CD4-positive, CD25-positive, alpha-beta regulatory T cell (primary cell): ENCODE data around the gene CDH13. TPM values are rescaled to one million over a fixed set of nuclear protein-coding genes. Genes with fewer than 3 reads are reported as not detected.

Source experiments
- ATAC-seq, 2 donors: fragments of 150-1000 bp; cut with Tn5 transposase; one replicate each; pipeline ENCODE4 v1.10.0; 2021; ENCODE audit warnings: low read depth in 2 of 2, moderate number of reproducible peaks in 2 of 2, moderate library complexity in 1 of 2
- DNase-seq, 3 donors: peaks; one replicate each; pipeline versions ENCODE4 v3.0.0 to v3.0.0-alpha.2; 2012 to 2022; ENCODE audit warnings: mixed read lengths in 1 of 3
- H3K27ac ChIP-seq: one replicate; pipeline ENCODE4 v1.7.0; 2013; ENCODE audit warnings: mild to moderate bottlenecking, low read length; ENCODE audit not compliant: insufficient read depth, poor library complexity, severe bottlenecking
- H3K27me3 ChIP-seq: one replicate; pipeline ENCODE4 v1.7.0; 2013; ENCODE audit warnings: low read length; ENCODE audit not compliant: control insufficient read depth, insufficient read depth
- H3K36me3 ChIP-seq: one replicate; pipeline ENCODE4 v1.7.0; 2013; ENCODE audit warnings: mild to moderate bottlenecking, low read length, moderate library complexity; ENCODE audit not compliant: control insufficient read depth, insufficient read depth
- H3K4me1 ChIP-seq: 2 replicates; pipeline ENCODE4 v1.7.0; 2013; ENCODE audit warnings: mild to moderate bottlenecking, low read length; ENCODE audit not compliant: insufficient read depth, control insufficient read depth, poor library complexity, severe bottlenecking
- H3K4me3 ChIP-seq: one replicate; pipeline ENCODE4 v1.7.0; 2013; ENCODE audit warnings: low read depth, mild to moderate bottlenecking, low read length, moderate library complexity
- H3K9me3 ChIP-seq, 2 experiments: 1 replicate in 1 of 2; 2 replicates in 1 of 2; pipeline ENCODE4 v1.7.0; 2013; ENCODE audit warnings: low read length in 2 of 2, mild to moderate bottlenecking in 1 of 2, moderate library complexity in 1 of 2; ENCODE audit not compliant: control insufficient read depth in 2 of 2
- H3K27ac Mint-ChIP-seq, 3 donors: one replicate each; pipeline ENCODE4 v1.8.0; 2020 to 2022; ENCODE audit warnings: mild to moderate bottlenecking in 3 of 3, mixed read lengths in 3 of 3, moderate library complexity in 2 of 3
- H3K27me3 Mint-ChIP-seq: one replicate; pipeline ENCODE4 v1.8.0; 2022; ENCODE audit warnings: mild to moderate bottlenecking, mixed read lengths
- H3K36me3 Mint-ChIP-seq: one replicate; pipeline ENCODE4 v1.8.0; 2020; ENCODE audit warnings: mixed read lengths
- H3K4me1 Mint-ChIP-seq, 4 donors: one replicate each; pipeline ENCODE4 v1.8.0; 2020 to 2022; ENCODE audit warnings: mixed read lengths in 4 of 4, mild to moderate bottlenecking in 1 of 4
- H3K4me3 Mint-ChIP-seq, 4 donors: one replicate each; pipeline ENCODE4 v1.8.0; 2020 to 2022; ENCODE audit warnings: mild to moderate bottlenecking in 4 of 4, mixed read lengths in 4 of 4, moderate library complexity in 3 of 4
- H3K9me3 Mint-ChIP-seq, 7 donors: one replicate each; pipeline ENCODE4 v1.8.0; 2020 to 2022; ENCODE audit warnings: mixed read lengths in 7 of 7, mild to moderate bottlenecking in 3 of 7, moderate library complexity in 2 of 7
- polyA plus RNA-seq, 4 donors: library from polyadenylated mRNA; unstranded; fragments of 300-500 nt; fragmentation: Illumina TruSeq; gene quantifications; one replicate each; pipeline ENCODE4 v1.2.3, GENCODE V29; 2021
- total RNA-seq: library from RNA; stranded (reverse); gene quantifications from one replicate; pipeline ENCODE4 v1.2.3, GENCODE V29; 2022

CDH13 gene
- total and polyA plus RNA-seq, 5 donors from 2014 or later = not detected

- no peak overlapping the region for H3K4me3 Mint-ChIP-seq
- Histone ChIP-seq H3K27ac (no peak overlapping the region), H3K27me3 (no peaks in the 10 kb centered on the region), H3K4me1 (no peaks in the 10 kb centered on the region), H3K4me3 (no peak overlapping the region), H3K36me3 (no peaks in the 10 kb centered on the region), H3K9me3 (no peaks in the 10 kb centered on the region)
- H3K27ac Mint-ChIP-seq = no peak overlapping the region
- no peaks in the 10 kb centered on the region for H3K36me3 Mint-ChIP-seq
- DNase-seq (no peak), ATAC-seq (no peak)
- no peaks in the 10 kb centered on the region for H3K4me1 Mint-ChIP-seq
- peaks cover 0 to 7% (median 3%) of the 10 kb centered on the region in 7 donors for H3K9me3 Mint-ChIP-seq
- no peaks in the 10 kb centered on the region for H3K27me3 Mint-ChIP-seq
Observed at GRCh38 chr16:83433201-83433600, 806.4 kb downstream of the CDH13 start.

- no peak overlapping the region for H3K4me3 ChIP-seq
- no peaks in the 10 kb centered on the region for H3K9me3 ChIP-seq
- no peak overlapping the region for H3K4me3 Mint-ChIP-seq
- peaks cover 0 to 9% (median 0%) of the 10 kb centered on the region in 7 donors for H3K9me3 Mint-ChIP-seq
- no peak overlapping the region for H3K27ac ChIP-seq
- H3K27me3 ChIP-seq = no peaks in the 10 kb centered on the region
- no peaks in the 10 kb centered on the region for H3K36me3 Mint-ChIP-seq
- no peaks in the 10 kb centered on the region for H3K4me1 Mint-ChIP-seq
- no peak for ATAC-seq
- H3K4me1 ChIP-seq = no peaks in the 10 kb centered on the region
- H3K27me3 Mint-ChIP-seq = no peaks in the 10 kb centered on the region
- no peak for DNase-seq
- H3K36me3 ChIP-seq = no peaks in the 10 kb centered on the region
- H3K27ac Mint-ChIP-seq = no peak overlapping the region
Observed at GRCh38 chr16:83437036-83437435, 810.3 kb downstream of the CDH13 start.

GRCh38 chr16:83438326-83438725, 811.6 kb downstream of the CDH13 start:
- Histone ChIP-seq H3K4me1 (no peaks in the 10 kb centered on the region), H3K36me3 (no peaks in the 10 kb centered on the region), H3K27ac (no peak overlapping the region), H3K27me3 (no peaks in the 10 kb centered on the region), H3K4me3 (no peak overlapping the region), H3K9me3 (no peaks in the 10 kb centered on the region)
- Mint-ChIP-seq H3K9me3 (peaks cover 0 to 8% (median 0%) of the 10 kb centered on the region in 7 donors), H3K27me3 (no peaks in the 10 kb centered on the region), H3K4me1 (no peaks in the 10 kb centered on the region), H3K27ac (no peak overlapping the region), H3K4me3 (no peak overlapping the region), H3K36me3 (no peaks in the 10 kb centered on the region)
- ATAC-seq (no peak), DNase-seq (no peak)

DNA sequence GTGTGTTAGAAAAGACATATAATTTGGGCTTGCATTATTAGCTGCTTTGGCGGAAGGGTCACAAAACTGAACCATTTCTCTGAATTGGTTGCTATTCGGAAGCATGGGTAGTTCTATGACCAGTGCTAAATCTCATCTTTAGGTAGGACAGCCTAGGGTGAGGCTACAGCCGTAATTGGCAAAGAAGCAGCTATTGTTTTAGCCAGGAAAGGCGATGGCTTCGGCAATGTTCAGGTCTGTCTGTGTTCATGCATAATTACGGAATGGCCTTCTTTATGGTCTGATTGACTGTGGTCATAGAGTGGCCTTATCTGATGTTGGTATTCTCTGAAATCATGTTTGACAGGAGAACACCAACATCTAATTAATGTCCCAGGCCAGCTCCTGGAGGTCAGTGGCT, 812.6 kb downstream of the CDH13 start:
- H3K36me3 Mint-ChIP-seq = no peaks in the 10 kb centered on the region
- no peaks in the 10 kb centered on the region for H3K27me3 Mint-ChIP-seq
- peaks cover 0 to 6% (median 0%) of the 10 kb centered on the region in 7 donors for H3K9me3 Mint-ChIP-seq
- H3K36me3 ChIP-seq = no peaks in the 10 kb centered on the region
- no peaks in the 10 kb centered on the region for H3K27me3 ChIP-seq
- H3K27ac Mint-ChIP-seq = no peak overlapping the region
- H3K4me3 ChIP-seq = no peak overlapping the region
- H3K4me1 Mint-ChIP-seq = no peaks in the 10 kb centered on the region
- no peak for ATAC-seq
- no peak for DNase-seq
- H3K27ac ChIP-seq = no peak overlapping the region
- H3K4me1 ChIP-seq = no peaks in the 10 kb centered on the region
- H3K4me3 Mint-ChIP-seq = no peak overlapping the region
- no peaks in the 10 kb centered on the region for H3K9me3 ChIP-seq

GRCh38 chr16:83441517-83441916, 814.7 kb downstream of the CDH13 start:
- no peaks in the 10 kb centered on the region for H3K36me3 Mint-ChIP-seq
- no peak for DNase-seq
- no peaks in the 10 kb centered on the region for H3K36me3 ChIP-seq

GRCh38 chr16:83443972-83444371, 817.2 kb downstream of the CDH13 start:
- no peaks in the 10 kb centered on the region for H3K27me3 ChIP-seq
- no peak overlapping the region for H3K27ac Mint-ChIP-seq
- no peaks in the 10 kb centered on the region for H3K4me1 Mint-ChIP-seq
- no peak overlapping the region for H3K27ac ChIP-seq
- H3K4me1 ChIP-seq = no peaks in the 10 kb centered on the region
- ATAC-seq = no peak
- no peak overlapping the region for H3K4me3 ChIP-seq
- H3K36me3 ChIP-seq = no peaks in the 10 kb centered on the region
- no peak for DNase-seq
- H3K36me3 Mint-ChIP-seq = no peaks in the 10 kb centered on the region
- H3K4me3 Mint-ChIP-seq = no peak overlapping the region
- peaks cover 0 to 2% (median 0%) of the 10 kb centered on the region in 7 donors for H3K9me3 Mint-ChIP-seq
- no peaks in the 10 kb centered on the region for H3K27me3 Mint-ChIP-seq
- no peaks in the 10 kb centered on the region for H3K9me3 ChIP-seq

More at GRCh38 chr16:83441517-83441916, 814.7 kb downstream of the CDH13 start:
- Mint-ChIP-seq H3K27ac (no peak overlapping the region), H3K4me3 (no peak overlapping the region), H3K27me3 (no peaks in the 10 kb centered on the region), H3K9me3 (peaks cover 0 to 2% (median 0%) of the 10 kb centered on the region in 7 donors), H3K4me1 (no peaks in the 10 kb centered on the region)
- ATAC-seq = no peak
- no peak overlapping the region for H3K27ac ChIP-seq
- no peaks in the 10 kb centered on the region for H3K4me1 ChIP-seq
- no peaks in the 10 kb centered on the region for H3K27me3 ChIP-seq
- H3K9me3 ChIP-seq = no peaks in the 10 kb centered on the region
- no peak overlapping the region for H3K4me3 ChIP-seq

GRCh38 chr16:83447560-83447959, 820.8 kb downstream of the CDH13 start:
- H3K36me3 ChIP-seq = no peaks in the 10 kb centered on the region
- no peaks in the 10 kb centered on the region for H3K4me1 ChIP-seq
- ATAC-seq = no peak
- no peaks in the 10 kb centered on the region for H3K27me3 ChIP-seq
- H3K27ac Mint-ChIP-seq = no peak overlapping the region
- no peak overlapping the region for H3K4me3 ChIP-seq
- no peaks in the 10 kb centered on the region for H3K9me3 ChIP-seq
- H3K36me3 Mint-ChIP-seq = no peaks in the 10 kb centered on the region
- no peaks in the 10 kb centered on the region for H3K4me1 Mint-ChIP-seq
- H3K27me3 Mint-ChIP-seq = no peaks in the 10 kb centered on the region
- H3K9me3 Mint-ChIP-seq = peaks cover 0 to 1% (median 0%) of the 10 kb centered on the region in 7 donors
- H3K27ac ChIP-seq = no peak overlapping the region
- H3K4me3 Mint-ChIP-seq = no peak overlapping the region
- DNase-seq = no peak

- Mint-ChIP-seq H3K27ac (no peak overlapping the region), H3K4me3 (no peak overlapping the region), H3K27me3 (no peaks in the 10 kb centered on the region), H3K9me3 (peaks cover 0 to 1% (median 0%) of the 10 kb centered on the region in 7 donors), H3K36me3 (no peaks in the 10 kb centered on the region), H3K4me1 (no peaks in the 10 kb centered on the region)
- Histone ChIP-seq H3K4me1 (no peaks in the 10 kb centered on the region), H3K4me3 (no peak overlapping the region), H3K36me3 (no peaks in the 10 kb centered on the region), H3K27me3 (no peaks in the 10 kb centered on the region), H3K9me3 (no peaks in the 10 kb centered on the region), H3K27ac (no peak overlapping the region)
- no peak for ATAC-seq
- no peak for DNase-seq
Observed at GRCh38 chr16:83449861-83450260, 823.1 kb downstream of the CDH13 start.
